ENCODE data around the gene RELN.
"Not testable (repeated sequence)": the region's sequence is repeated elsewhere in the genome, so short reads cannot be mapped to it uniquely, and the experiment has no call there.

Gene RELN

GRCh38 chr7:103989200-103989784, at the start of gene RELN:
RELN (minus strand) TSS chr7:103989658; CDS start chr7:103989356, 302 bp downstream.
- H3K27ac ChIP-seq: no peak within 1 kb of the TSS
- TF ChIP-seq ZFX (IDR thresholded peaks at IDR 0.05; ENCODE audit: borderline replicate concordance) (no peak), CTCF (IDR thresholded peaks at IDR 0.05) (no peak)

GRCh38 chr7:104038136-104038535, 48.7 kb upstream of the RELN start:
- H3K27ac ChIP-seq: no peak overlapping the region
- TF ChIP-seq ZFX (IDR thresholded peaks at IDR 0.05; ENCODE audit: borderline replicate concordance) (no peak), CTCF (IDR thresholded peaks at IDR 0.05) (no peak)

- H3K27ac ChIP-seq: not testable (repeated sequence)
Measured at GRCh38 chr7:104036889-104037288, 47.4 kb upstream of the RELN start.

GRCh38 chr7:104035351-104035750, 45.9 kb upstream of the RELN start:
- TF ChIP-seq CTCF (IDR thresholded peaks at IDR 0.05) (no peak), ZFX (IDR thresholded peaks at IDR 0.05; ENCODE audit: borderline replicate concordance) (no peak)
- no peak overlapping the region for H3K27ac ChIP-seq

GRCh38 chr7:104034679-104035078, 45.2 kb upstream of the RELN start:
- H3K27ac ChIP-seq: no peak overlapping the region
- TF ChIP-seq CTCF (IDR thresholded peaks at IDR 0.05) (no peak), ZFX (IDR thresholded peaks at IDR 0.05; ENCODE audit: borderline replicate concordance) (no peak)

- no peak for TF ChIP-seq CTCF (IDR thresholded peaks at IDR 0.05)
- TF ChIP-seq ZFX (IDR thresholded peaks at IDR 0.05; ENCODE audit: borderline replicate concordance): no peak
- H3K27ac ChIP-seq: no peak overlapping the region
Measured at GRCh38 chr7:104033837-104034236, 44.4 kb upstream of the RELN start.

GRCh38 chr7:104032486-104032885, 43.0 kb upstream of the RELN start:
- TF ChIP-seq CTCF (IDR thresholded peaks at IDR 0.05) (no peak), ZFX (IDR thresholded peaks at IDR 0.05; ENCODE audit: borderline replicate concordance) (no peak)
- no peak overlapping the region for H3K27ac ChIP-seq

- H3K27ac ChIP-seq: no peak overlapping the region
- TF ChIP-seq ZFX (IDR thresholded peaks at IDR 0.05; ENCODE audit: borderline replicate concordance) (no peak), CTCF (IDR thresholded peaks at IDR 0.05) (no peak)
Measured at GRCh38 chr7:104029765-104030164, 40.3 kb upstream of the RELN start.

Measured in 22Rv1 (cell line).